GM18951 (cell line): ENCODE data around the gene RCOR1.
"Not testable (repeated sequence)": the region's sequence is repeated elsewhere in the genome, so short reads cannot be mapped to it uniquely, and the experiment has no call there.

Source experiments
- POLR2A ChIP-seq: IDR thresholded peaks from 4 replicates; pipeline ENCODE4 v1.6.1; 2011; ENCODE audit warnings: mild to moderate bottlenecking; ENCODE audit not compliant: insufficient read length, insufficient read depth; ENCODE audit errors: extremely low read depth
- in situ Hi-C: fragments of 300-500 bp; cut with MboI; formaldehyde crosslinking; loops from one replicate; pipeline ENCODE4 v1.12.0; 2022; ENCODE audit warnings: low sequenced_read_pairs, mixed read lengths, inconsistent platforms; ENCODE audit not compliant: unreplicated experiment

Gene RCOR1

GRCh38 chr14:102558556-102558955, 33.9 kb upstream of the RCOR1 start:
- in situ Hi-C loops, result no loop called here
- TF ChIP-seq POLR2A, result no peak

- TF ChIP-seq POLR2A, result no peak
- in situ Hi-C loops, result no loop called here
These were observed 31.8 kb upstream of the RCOR1 start for GRCh38 chr14:102560458-102561261.

DNA sequence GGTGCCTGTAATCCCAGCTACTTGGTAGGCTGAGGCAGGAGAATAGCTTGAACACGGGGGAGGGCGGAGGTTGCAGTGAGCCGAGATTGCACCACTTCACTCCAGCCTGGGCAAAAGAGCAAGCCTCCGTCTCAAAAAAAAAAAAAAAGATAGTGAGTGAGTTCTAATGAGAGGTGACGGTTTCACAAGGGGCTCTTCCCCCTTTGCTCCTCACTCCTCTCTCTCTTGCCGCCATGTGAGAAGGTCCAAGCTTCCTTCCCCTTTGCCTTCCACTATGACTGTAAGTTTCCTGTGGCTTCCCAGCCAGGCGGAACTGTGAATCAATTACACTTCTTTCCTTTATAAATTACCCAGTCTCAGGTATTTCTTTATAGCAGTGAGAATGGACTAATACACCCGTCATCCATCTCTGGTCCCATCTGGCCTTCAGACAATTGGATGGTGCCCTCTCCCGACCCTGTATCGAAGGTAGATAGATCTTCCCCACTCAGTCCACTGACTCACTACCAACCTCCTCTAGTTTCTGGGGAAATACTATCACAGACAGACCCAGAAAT, 27.0 kb upstream of the RCOR1 start:
- TF ChIP-seq POLR2A, result no peak

DNA sequence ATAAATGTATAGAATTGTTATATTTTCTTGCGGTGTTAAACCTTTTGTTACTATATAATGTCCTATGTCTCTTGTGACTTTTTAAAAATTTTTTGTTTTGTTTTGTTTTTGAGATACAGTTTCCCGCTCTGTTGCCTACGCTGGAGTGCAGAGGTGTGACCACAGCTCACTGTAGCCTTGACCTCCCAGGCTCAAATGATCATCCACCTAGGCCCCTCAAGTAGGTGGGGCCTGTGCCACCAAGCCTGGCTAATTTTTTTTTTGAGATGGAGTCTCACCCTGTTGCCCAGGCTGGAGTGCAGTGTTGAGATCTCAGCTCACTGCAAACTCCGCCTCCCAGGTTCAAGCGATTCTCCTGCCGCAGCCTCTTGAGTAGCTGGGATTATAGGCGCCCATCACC, 26.5 kb upstream of the RCOR1 start:
- in situ Hi-C loops, result no loop called here

More for the DNA sequence above, 27.0 kb upstream of the RCOR1 start:
- in situ Hi-C loops, result no loop called here

DNA sequence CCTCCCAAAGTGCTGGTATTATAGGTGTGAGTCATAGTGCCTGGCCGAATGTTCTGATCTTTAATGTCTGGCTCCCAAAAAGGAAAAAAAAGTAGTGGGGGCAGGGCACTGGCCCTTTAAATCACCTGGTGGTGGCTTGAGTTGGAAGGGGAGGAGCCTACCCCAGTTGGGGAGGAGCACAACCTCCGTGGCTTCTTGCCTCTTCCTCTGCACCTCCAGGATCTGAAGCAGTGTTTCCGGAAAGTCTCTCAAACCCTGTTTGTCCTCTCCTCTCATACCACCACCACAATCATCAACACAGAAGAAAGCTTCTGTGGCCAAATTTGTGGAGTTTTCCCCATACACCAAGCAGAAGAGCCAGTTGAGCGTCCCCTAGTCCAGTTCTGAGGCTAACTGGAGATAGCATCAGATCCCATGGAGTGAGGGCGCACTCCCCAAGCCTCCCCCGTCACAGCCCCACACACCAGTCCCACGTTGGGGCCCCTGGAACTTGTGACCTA, 24.3 kb upstream of the RCOR1 start:
- in situ Hi-C loops, result no loop called here
- no peak for TF ChIP-seq POLR2A

More for the DNA sequence above, 26.5 kb upstream of the RCOR1 start:
- TF ChIP-seq POLR2A, result no peak

DNA sequence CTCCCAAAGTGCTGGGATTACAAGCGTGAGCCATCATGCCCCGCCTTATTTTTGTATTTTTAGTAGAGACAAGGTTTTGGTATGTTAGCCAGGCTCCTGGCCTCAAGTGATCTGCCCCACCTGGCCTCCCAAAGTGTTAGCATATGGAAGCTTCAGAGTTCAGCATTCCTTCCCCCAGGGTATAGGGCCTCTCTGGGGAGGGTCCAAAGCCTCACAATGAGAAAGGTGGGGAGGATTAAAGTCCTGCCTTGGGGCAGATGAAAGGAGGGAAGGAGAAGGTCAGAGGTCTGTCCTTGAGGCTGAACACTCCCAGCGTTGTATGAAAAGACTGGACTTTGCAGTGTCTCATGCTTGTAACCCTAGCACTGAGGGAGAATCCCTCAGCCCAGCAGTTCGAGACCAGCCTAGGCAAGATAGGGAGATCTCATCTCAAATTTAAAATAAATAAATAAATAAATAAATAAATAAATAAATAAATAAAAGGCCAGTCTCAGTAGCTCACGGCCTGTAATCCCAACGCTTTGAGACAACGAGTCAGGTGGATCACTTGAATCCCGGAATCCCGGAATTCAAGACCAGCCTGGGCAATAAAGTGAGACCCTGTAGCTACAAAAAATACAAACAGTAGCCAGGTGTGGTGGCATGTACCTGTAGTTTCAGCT, 22.0 kb upstream of the RCOR1 start:
- no peak for TF ChIP-seq POLR2A
- in situ Hi-C loops, result no loop called here

DNA sequence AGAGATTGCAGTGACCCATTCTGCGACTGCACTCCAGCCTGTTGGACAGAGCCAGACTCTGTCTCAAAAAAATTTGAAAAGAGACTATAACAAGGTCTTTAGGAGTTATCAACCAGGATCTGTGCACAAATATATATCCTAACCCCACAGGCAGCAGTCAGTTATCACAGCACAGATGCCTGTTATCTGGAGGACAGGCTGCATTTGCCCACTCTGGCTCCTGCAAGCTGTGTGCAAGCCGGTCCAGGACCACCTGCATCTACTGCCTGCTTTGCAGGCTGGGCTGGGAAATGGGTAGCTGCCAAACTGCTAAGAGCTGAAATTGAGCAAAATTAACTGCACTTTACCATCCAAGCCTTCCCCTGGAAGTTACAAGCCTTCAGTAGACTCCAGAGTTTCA, 21.4 kb upstream of the RCOR1 start:
- TF ChIP-seq POLR2A, result no peak
- in situ Hi-C loops, result no loop called here

DNA sequence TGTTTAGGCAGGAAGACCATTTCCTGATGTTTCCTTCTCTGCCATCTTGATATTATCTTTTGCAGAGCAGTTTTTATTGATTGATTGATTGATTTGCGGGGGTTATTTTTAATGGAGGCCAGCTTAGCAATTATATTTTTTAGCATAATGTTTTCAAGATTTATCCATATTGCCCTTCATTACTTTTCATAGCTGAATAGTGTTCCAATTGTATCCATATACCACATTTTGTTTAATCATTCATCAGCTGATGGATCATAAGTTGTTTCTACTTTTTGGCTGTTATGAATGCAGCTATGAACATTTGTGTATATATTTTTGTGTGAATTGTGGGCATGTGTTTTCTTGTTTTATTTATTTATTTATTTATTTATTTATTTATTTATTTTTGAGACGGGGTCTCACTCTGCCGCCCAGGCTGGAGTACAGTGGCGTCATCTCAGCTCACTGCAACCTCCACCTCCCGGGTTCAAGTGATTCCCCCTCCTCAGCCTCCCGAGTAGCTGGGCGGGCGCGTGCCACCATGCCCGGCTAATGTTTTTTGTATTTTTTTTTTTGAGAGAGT, 20.9 kb upstream of the RCOR1 start:
- TF ChIP-seq POLR2A, result no peak
- in situ Hi-C loops, result no loop called here

- in situ Hi-C loops, result not testable (repeated sequence)
These were observed 19.3 kb upstream of the RCOR1 start for GRCh38 chr14:102573161-102573560.

GRCh38 chr14:102573591-102574046, 18.8 kb upstream of the RCOR1 start:
- TF ChIP-seq POLR2A, result no peak

DNA sequence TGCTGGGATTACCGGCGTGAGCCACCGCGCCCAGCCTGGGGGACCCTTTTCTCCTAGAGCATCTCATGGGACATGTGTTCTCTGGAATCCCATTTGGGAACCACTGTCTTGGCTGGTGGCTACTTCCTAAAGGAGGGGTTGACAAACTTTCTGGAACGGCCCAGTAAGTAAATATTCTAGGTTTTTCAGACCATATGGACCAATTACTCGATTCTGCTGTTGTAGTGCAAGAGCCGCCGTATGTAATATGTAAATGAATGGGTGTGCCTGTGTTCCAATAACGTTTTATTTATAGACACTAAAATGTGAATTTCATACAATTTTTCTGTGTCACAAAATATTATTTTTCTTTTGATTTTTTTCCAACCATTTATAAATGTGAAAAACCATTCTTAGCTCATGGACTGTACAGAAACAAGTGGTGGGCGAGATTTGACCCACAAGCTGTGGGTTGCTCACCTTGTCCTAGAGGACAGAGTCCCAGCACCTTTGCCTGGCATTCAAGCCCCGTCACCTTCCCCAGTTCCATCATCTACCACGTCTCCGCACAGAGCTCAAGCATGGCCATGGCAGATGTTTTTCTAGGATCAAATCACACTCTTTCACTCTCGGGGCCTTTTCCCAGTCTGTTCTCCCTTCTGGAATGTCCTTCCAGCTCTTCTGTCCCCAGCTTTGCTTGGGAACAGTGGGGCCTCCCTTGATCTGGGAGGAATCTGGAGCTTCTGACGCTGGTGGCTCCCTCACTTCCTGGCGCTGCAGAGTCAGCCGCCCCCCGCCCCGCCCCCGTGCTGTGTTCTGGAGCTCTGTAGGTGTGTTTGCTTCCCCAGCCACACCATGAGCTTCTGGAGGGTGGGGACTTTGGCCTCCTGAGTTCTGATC, 17.9 kb upstream of the RCOR1 start:
- in situ Hi-C loops, result no loop called here
- no peak for TF ChIP-seq POLR2A

More at GRCh38 chr14:102573591-102574046, 18.8 kb upstream of the RCOR1 start:
- in situ Hi-C loops, result no loop called here

DNA sequence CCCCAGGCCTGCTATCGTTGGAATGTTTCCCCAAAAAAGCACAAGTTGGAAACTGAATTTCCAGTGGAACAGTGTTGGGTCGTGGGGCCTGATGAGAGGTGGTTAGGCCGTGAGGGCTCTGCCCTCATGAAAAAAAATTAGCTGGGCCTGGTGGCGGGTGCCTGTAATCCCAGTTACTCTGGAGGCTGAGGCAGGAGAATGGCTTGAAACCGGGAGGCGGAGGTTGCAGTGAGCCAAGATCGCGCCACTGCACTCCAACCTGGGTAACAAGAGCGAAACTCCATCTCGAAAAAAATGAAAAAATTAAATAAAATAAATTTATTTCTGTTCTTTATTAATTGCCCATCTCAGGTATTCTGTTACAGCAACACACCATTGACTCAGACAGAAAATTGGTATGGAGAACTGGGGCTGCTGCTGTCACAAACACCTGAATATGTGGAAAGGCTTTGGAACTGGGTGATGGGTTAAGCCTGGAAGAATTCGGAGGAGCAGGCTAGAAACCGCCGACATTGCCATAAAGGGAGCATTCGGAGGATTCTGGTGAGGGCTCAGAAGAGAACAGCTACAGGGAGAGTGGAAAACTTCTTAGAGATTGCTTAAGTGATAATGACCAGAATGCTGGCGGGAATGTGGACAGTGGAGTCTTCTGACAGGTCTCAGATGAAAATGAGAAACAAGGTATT, 17.1 kb upstream of the RCOR1 start:
- in situ Hi-C loops, result no loop called here
- no peak for TF ChIP-seq POLR2A

DNA sequence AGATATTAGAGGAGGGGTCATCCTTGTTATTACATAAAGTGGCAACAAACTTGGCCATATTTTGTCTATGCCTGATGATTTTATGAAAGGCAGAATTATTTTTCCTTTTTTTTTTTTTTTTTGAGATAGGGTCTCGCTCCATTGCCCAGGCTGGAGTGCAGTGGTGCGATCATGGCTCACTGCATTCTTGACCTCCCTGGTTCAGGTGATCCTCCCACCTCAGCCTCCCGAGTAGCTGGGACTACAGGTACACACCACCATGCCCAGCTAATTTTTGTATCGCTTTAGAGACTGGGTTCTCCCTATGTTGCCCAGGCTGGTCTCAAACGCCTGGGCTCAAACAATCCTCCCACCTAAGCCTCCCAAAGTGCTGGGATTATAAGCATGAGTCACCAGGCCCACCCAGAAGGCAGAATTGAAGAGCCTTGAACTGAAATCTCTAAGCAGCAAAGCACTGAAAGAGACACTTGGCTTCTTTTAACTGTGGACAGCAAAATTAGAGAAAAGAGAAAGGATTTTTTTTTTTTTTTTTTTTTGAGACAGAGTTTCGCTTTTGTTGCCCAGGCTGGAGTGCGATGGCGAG, 16.5 kb upstream of the RCOR1 start:
- in situ Hi-C loops, result not testable (repeated sequence)
